GM12872 (cell line): ENCODE data around the gene METTL26.

Experiments
- TF ChIP-seq, protein P1 (sequence below): IDR thresholded peaks from 3 replicates; pipeline ENCODE4 v1.5.1; 2011; ENCODE audit warnings: low read depth, mild to moderate bottlenecking, low read length, moderate library complexity; ENCODE audit not compliant: insufficient read depth

METTL26 gene

DNA sequence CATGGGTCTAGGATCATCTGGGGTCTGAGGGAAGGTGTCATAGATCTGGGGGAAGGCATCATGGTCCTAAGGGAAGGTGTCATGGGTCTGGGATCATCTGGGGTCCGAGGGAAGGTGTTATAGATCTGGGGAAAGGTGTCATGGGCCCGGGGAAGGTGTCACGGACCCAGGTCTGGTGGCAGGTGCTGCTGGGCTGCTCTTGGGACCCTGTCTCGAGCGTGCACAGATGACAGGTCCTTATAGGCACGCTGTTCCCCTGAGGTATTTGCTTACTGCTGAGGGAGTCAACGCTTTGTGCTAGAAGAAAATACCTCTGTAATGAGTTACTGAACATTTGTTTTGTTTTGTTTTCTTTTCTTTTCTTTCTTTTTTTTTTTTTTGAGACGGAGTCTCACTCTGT, 44.9 kb downstream of the METTL26 start:
- TF ChIP-seq, protein P1, sequence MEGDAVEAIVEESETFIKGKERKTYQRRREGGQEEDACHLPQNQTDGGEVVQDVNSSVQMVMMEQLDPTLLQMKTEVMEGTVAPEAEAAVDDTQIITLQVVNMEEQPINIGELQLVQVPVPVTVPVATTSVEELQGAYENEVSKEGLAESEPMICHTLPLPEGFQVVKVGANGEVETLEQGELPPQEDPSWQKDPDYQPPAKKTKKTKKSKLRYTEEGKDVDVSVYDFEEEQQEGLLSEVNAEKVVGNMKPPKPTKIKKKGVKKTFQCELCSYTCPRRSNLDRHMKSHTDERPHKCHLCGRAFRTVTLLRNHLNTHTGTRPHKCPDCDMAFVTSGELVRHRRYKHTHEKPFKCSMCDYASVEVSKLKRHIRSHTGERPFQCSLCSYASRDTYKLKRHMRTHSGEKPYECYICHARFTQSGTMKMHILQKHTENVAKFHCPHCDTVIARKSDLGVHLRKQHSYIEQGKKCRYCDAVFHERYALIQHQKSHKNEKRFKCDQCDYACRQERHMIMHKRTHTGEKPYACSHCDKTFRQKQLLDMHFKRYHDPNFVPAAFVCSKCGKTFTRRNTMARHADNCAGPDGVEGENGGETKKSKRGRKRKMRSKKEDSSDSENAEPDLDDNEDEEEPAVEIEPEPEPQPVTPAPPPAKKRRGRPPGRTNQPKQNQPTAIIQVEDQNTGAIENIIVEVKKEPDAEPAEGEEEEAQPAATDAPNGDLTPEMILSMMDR: no peak

GRCh38 chr16:590815-591200, 45.3 kb downstream of the METTL26 start:
- TF ChIP-seq, protein P1: no peak

DNA sequence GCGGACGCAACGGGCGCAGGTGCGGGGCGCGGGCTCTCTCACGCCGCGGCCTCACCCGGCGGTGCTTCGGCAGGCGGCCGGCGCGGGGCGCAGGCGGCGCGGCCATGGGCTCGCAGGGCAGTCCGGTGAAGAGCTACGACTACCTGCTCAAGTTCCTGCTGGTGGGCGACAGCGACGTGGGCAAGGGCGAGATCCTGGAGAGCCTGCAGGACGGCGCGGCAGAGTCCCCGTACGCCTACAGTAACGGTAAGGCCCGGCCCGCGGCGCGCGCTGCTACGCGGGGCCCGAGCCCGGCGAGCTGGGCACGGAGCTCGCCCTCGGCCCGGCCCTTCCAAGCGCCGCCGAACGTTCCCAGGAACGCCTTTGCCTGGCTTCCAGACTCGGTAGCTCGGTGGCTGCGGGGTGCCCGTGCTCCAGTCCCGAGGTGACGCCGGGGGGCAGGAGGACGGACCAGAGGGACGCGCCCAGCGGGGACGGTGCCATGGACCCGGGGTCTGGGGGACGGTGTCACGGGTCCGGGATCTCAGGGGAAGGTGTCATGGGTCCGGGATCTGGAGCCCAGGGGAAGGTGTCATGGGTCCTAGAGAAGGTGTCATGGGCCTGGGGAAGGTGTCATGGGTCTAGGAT, 45.8 kb downstream of the METTL26 start:
- TF ChIP-seq, protein P1: 0 out of 3 replicates have a peak, but pooled peaks have one; percentile 1

DNA sequence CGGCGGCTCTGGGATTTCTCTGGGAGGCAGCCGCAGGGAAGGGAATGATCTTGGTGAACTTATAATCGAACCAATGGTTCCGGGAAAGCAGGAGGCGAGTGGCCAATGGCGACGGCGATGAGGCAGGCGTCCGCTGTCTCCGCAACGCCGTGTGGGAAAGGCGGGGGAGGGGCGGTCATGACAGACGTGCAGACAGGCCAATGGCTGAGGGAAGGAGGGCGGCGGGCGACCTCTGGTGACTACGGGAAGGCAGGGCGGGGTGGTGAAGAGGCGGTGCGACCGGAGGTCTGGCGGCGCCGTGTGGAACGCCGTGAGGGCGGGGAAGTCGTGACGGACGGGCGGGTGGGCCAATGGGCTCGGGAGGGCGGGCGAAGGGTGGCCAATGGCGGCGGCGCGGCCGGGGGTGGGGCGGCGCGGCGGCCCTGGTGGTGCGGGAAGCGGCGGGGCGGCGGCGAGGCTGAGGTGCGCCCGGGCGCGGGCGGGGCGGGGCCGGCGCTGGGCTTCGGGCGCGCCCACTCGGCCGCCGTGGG, 46.4 kb downstream of the METTL26 start, which contains the start of gene RAB40C:
Gene RAB40C (plus strand): TSS at position 409 of the 530 bp plus-strand sequence. CDS start 226 bp downstream, outside the sequence.
- TF ChIP-seq, protein P1: 0 out of 3 replicates have a peak, but pooled peaks have one; percentile 7

DNA sequence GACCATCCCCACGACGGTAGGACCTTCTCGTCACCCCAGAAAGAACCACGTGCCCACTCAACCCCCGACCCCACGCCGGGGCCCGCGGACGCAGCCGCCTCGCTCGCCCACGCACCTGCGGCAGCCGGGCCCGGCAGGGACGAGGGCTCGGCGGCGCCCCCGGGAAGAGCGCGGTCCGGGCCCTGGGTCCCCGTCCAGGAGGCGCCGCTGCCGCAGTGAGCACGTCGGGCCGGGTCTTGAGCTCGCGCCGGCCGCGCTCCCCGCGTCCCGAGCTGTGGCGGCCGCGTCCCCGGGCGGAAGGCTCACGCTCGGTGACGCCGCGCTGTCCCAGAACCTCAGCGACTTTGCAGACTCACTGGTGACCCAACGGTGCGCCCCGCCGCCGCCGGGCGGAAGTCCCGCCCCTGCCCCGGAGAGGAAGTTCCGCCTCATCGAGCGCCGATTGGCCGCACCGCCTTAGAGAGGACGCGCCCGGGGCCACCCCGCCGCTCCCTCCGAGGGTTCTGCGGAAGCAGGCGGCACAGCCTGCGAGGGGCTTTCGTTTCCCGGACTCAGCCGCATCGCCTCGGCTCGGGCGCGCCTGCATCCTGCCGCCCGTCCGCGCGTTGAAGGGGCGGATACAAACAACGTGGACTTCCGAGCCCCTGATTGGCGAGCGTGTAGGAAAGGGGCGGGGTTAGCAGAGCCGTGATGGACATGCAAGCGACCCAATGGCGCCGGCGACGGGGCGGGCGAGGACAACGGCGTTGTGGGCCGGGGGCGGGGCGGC, 47.0 kb downstream of the METTL26 start:
- TF ChIP-seq, protein P1: no peak

DNA sequence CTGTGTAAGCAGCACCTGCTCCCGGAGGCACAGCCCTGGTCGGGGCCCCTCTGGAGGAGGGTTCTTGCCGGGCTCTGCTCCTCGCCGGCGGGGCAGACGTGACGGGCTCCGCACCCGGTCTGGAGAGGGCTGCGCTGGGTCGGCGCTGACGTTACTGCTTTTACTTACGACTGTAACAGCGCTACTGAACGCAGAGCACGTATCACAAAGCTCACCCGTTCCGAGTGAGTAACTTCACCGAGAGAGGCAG, 47.5 kb downstream of the METTL26 start:
- TF ChIP-seq, protein P1: no peak

- TF ChIP-seq, protein P1: no peak
Measured at GRCh38 chr16:586645-587590, 49.2 kb downstream of the METTL26 start.
